ENCODE results near the gene ASIC3.

Gene ASIC3

GRCh38 chr7:151018421-151019129 is 29.8 kb upstream of the ASIC3 start:
- H3K27me3 ChIP-seq (replicated peaks; ENCODE audit: insufficient read depth, low read length): peaks cover 53% of the 10 kb centered on the region
- no peaks in the 10 kb centered on the region for H3K36me3 ChIP-seq (replicated peaks; ENCODE audit: insufficient read depth, low read length)

GRCh38 chr7:151019130-151019447 is 29.2 kb upstream of the ASIC3 start:
- no peak overlapping the region for H3K4me2 ChIP-seq (ENCODE audit: low read depth, low read length)
- TF ChIP-seq EZH2phosphoT487 (IDR thresholded peaks at IDR 0.05; ENCODE audit: low read length): no peak
- no peak for TF ChIP-seq CTCF (IDR thresholded peaks at IDR 0.05; ENCODE audit: low read length)
- TF ChIP-seq EZH2 (optimal IDR thresholded peaks at IDR 0.05; ENCODE audit: low read depth, low read length): no peak
- no peak overlapping the region for H2AFZ ChIP-seq (ENCODE audit: low read length)
- peaks cover 53% of the 10 kb centered on the region for H3K27me3 ChIP-seq (replicated peaks; ENCODE audit: insufficient read depth, low read length)
- H3K4me1 ChIP-seq (ENCODE audit: low read length): 0 out of 2 replicates have a peak, but pooled peaks cover 6% of the 10 kb centered on the region
- no peaks in the 10 kb centered on the region for H3K79me2 ChIP-seq (ENCODE audit: low read length)
- H3F3A ChIP-seq (ENCODE audit: insufficient read depth, low read length): no peaks in the 10 kb centered on the region
- no peaks in the 10 kb centered on the region for H3K36me3 ChIP-seq (replicated peaks; ENCODE audit: insufficient read depth, low read length)
- no peak overlapping the region for H3K27ac ChIP-seq (ENCODE audit: low read length)
- H3K9me3 ChIP-seq (replicated peaks; ENCODE audit: insufficient read depth, low read length): no peaks in the 10 kb centered on the region
- H4K20me1 ChIP-seq (ENCODE audit: insufficient read depth, low read length): no peaks in the 10 kb centered on the region
- H3K9ac ChIP-seq (ENCODE audit: low read length): no peak overlapping the region
- no peak for DNase-seq
- H3K9me2 ChIP-seq (replicated peaks; ENCODE audit: insufficient read depth, low read length): no peaks in the 10 kb centered on the region
- no peak overlapping the region for H3K4me3 ChIP-seq (ENCODE audit: low read length)

More at GRCh38 chr7:151018421-151019129, 29.8 kb upstream of the ASIC3 start:
- Histone ChIP-seq H4K20me1 (ENCODE audit: insufficient read depth, low read length) (no peaks in the 10 kb centered on the region), H3K9me3 (replicated peaks; ENCODE audit: insufficient read depth, low read length) (no peaks in the 10 kb centered on the region), H3K9me2 (replicated peaks; ENCODE audit: insufficient read depth, low read length) (no peaks in the 10 kb centered on the region), H3K4me2 (ENCODE audit: low read depth, low read length) (peak overlapping the region; percentile 76), H3K9ac (ENCODE audit: low read length) (no peak overlapping the region), H3K4me1 (ENCODE audit: low read length) (0 out of 2 replicates have a peak, but pooled peaks cover 6% of the 10 kb centered on the region), H3K79me2 (ENCODE audit: low read length) (no peaks in the 10 kb centered on the region), H3F3A (ENCODE audit: insufficient read depth, low read length) (no peaks in the 10 kb centered on the region), H3K4me3 (ENCODE audit: low read length) (0 out of 2 replicates have a peak overlapping the region, but pooled peaks have one; percentile 29), H3K27ac (ENCODE audit: low read length) (no peak overlapping the region), H2AFZ (ENCODE audit: low read length) (peak overlapping the region; percentile 66; the same call in 1 of the 2 replicates)
- no peak for DNase-seq
- TF ChIP-seq CTCF (IDR thresholded peaks at IDR 0.05; ENCODE audit: low read length): no peak
- TF ChIP-seq EZH2phosphoT487 (IDR thresholded peaks at IDR 0.05; ENCODE audit: low read length): no peak
- TF ChIP-seq EZH2 (optimal IDR thresholded peaks at IDR 0.05; ENCODE audit: low read depth, low read length): no peak

DNA sequence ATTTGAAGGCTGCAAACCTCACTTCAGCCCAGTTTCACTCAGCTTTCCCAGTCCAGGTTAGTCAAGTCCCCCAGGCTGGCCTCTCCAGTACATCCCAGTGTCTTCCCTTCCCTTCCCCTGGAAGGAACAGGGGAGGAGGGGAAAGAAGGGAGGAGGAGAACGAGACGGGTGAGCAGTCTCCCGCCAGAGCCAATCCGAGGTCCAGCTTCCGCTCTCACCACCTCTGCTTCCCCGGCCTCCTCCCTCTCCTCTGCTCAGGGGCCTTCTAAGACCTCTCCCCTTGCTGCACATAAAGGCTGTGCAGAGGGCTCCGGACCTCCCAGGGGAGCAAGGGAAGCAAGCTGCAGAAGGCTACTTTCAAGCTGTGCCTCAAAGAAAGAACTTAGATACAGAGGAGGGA is 28.1 kb upstream of the ASIC3 start:
- no peaks in the 10 kb centered on the region for H3K36me3 ChIP-seq (replicated peaks; ENCODE audit: insufficient read depth, low read length)
- no peak for DNase-seq
- H3K27me3 ChIP-seq (replicated peaks; ENCODE audit: insufficient read depth, low read length): peaks cover 51% of the 10 kb centered on the region
- TF ChIP-seq EZH2 (optimal IDR thresholded peaks at IDR 0.05; ENCODE audit: low read depth, low read length) (no peak), CTCF (IDR thresholded peaks at IDR 0.05; ENCODE audit: low read length) (no peak), EZH2phosphoT487 (IDR thresholded peaks at IDR 0.05; ENCODE audit: low read length) (no peak)
- H3F3A ChIP-seq (ENCODE audit: insufficient read depth, low read length): no peaks in the 10 kb centered on the region
- H2AFZ ChIP-seq (ENCODE audit: low read length): no peak overlapping the region
- no peak overlapping the region for H3K4me2 ChIP-seq (ENCODE audit: low read depth, low read length)
- H3K4me3 ChIP-seq (ENCODE audit: low read length): no peak overlapping the region
- H3K9me2 ChIP-seq (replicated peaks; ENCODE audit: insufficient read depth, low read length): no peaks in the 10 kb centered on the region
- H3K79me2 ChIP-seq (ENCODE audit: low read length): no peaks in the 10 kb centered on the region
- no peaks in the 10 kb centered on the region for H4K20me1 ChIP-seq (ENCODE audit: insufficient read depth, low read length)
- H3K4me1 ChIP-seq (ENCODE audit: low read length): 0 out of 2 replicates have a peak, but pooled peaks cover 3% of the 10 kb centered on the region
- H3K27ac ChIP-seq (ENCODE audit: low read length): no peak overlapping the region
- no peaks in the 10 kb centered on the region for H3K9me3 ChIP-seq (replicated peaks; ENCODE audit: insufficient read depth, low read length)
- H3K9ac ChIP-seq (ENCODE audit: low read length): no peak overlapping the region

Measured in MM.1S (cell line).